Choroid plexus epithelial cell (primary cell): ENCODE data around the gene INPP4B.

Source experiments
- DNase-seq: peaks from one replicate; pipeline ENCODE4 v3.0.0-alpha.2; 2010; ENCODE audit warnings: low read depth
- H3K4me3 ChIP-seq: 2 replicates; pipeline ENCODE4 v1.5.1; 2011; ENCODE audit warnings: low read depth, mild to moderate bottlenecking, control low read depth, low read length, moderate library complexity
- CTCF ChIP-seq: conservative IDR thresholded peaks from 2 replicates; pipeline ENCODE4 v1.5.1; 2011; ENCODE audit warnings: low read depth, mild to moderate bottlenecking, control low read depth, inconsistent platforms, low read length, moderate library complexity

The INPP4B gene

DNA sequence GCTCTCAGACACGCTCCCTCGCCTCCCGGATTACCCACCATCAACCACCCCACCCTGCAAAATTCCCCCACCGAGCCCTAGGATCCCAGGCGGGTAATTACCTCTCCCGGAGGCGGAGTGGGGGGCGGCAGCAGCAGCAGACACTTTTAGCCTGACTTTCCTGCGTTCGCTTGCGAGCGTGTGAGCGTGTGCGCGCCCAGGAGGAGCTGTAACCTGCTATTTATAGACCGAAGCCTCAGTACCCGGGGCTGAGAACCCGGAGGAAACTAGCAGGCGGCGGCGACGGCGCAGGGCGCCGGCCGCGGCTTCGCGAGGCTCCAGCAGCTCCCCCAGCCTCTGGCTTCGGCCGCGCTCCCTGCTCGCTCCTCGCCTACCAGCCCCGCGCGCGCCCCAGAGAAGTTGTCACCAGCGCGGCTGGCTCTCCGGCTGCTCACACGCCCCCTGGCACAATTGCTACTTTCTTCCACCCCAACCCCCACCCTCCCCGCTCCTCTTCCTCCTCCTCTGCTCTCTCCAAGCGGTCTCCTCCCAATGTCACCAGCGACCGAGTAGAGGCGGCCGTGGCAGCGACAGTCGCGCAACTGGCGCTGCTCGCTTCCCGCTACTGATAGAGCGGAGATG lies at the start of gene INPP4B:
Gene INPP4B, minus strand, starts transcription at position 194 of the 621 bp plus-strand sequence.
- TF ChIP-seq CTCF = no peak
- DNase-seq = peak; percentile 66
- peak within 1 kb of the TSS; percentile 59 for H3K4me3 ChIP-seq

- no peak for DNase-seq
- no peak overlapping the region for H3K4me3 ChIP-seq
- no peak for TF ChIP-seq CTCF
Observed at GRCh38 chr4:142893012-142893411, 46.9 kb upstream of the INPP4B start.

GRCh38 chr4:142886566-142886965 lies 40.5 kb upstream of the INPP4B start:
- TF ChIP-seq CTCF = no peak
- no peak overlapping the region for H3K4me3 ChIP-seq
- DNase-seq = no peak

GRCh38 chr4:142883040-142883832 lies 37.1 kb upstream of the INPP4B start:
- H3K4me3 ChIP-seq = no peak overlapping the region
- peak; percentile 47 for TF ChIP-seq CTCF
- peak; percentile 28 for DNase-seq

DNA sequence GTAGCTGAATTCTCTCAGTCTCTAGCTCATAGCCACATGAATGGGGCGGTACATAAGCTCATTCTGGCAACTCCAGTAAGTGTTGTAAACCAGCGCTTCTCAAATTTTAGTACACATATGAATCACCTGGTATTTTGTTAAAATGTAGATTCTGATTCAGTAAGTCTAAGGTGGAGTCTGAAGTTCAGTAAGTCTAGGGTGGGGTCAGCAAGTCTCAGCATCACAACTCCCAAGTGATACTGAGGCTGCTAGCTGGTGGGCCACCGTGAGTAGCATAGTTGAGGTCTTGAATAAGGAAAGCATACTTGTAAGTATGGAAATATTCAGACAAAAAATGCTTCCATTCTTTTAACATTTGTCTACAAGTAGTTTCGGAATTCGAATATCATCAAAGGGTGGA lies 36.1 kb upstream of the INPP4B start:
- TF ChIP-seq CTCF = no peak
- DNase-seq = no peak

DNA sequence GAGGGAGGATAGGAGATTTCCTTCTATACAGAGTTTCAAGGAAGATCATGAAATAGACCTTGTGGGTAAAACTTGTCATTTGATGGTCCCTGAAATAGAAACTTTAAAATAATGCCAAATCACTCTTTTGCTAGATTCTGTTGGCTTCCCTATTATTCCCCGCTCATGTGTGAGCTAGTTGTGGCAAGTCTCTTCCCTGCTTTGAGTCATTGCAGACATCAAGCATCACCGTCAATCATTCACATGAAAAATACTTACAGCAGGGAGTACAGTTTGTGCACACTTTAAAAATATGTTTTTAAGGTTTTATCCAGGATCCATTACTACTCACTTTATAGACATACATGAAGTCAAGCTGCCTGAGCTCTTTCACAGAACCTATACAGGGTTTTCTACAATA lies 35.2 kb upstream of the INPP4B start:
- no peak for TF ChIP-seq CTCF
- H3K4me3 ChIP-seq = no peak overlapping the region
- no peak for DNase-seq

More for the DNA sequence above, 36.1 kb upstream of the INPP4B start:
- H3K4me3 ChIP-seq = no peak overlapping the region
